GM20431 (cell line): ENCODE measurements around the gene FRMPD3.

Source experiments
- in situ Hi-C: fragments of 300-500 bp; cut with MseI, MboI; formaldehyde crosslinking; loops from one replicate; pipeline ENCODE4 v1.15.0; 2020; ENCODE audit warnings: low sequenced_read_pairs; ENCODE audit not compliant: unreplicated experiment

The FRMPD3 gene

GRCh38 chrX:107448998-107449835 is at the start of gene FRMPD3:
Gene FRMPD3 (plus strand): TSS chrX:107449652. CDS start chrX:107526589, 76,937 bp downstream.
- in situ Hi-C loops, result no loop called here

GRCh38 chrX:107420571-107420970 is 28.9 kb upstream of the FRMPD3 start:
- in situ Hi-C loops, result no loop called here

- in situ Hi-C loops, result no loop called here
Observed at GRCh38 chrX:107421337-107421861, 28.1 kb upstream of the FRMPD3 start.

GRCh38 chrX:107429090-107429489 is 20.4 kb upstream of the FRMPD3 start:
- in situ Hi-C loops, result no loop called here

GRCh38 chrX:107440187-107440586 is 9.3 kb upstream of the FRMPD3 start:
- in situ Hi-C loops, result no loop called here

GRCh38 chrX:107440692-107441091 is 8.8 kb upstream of the FRMPD3 start:
- in situ Hi-C loops, result no loop called here

GRCh38 chrX:107442914-107443527 is 6.4 kb upstream of the FRMPD3 start:
- in situ Hi-C loops, result no loop called here

GRCh38 chrX:107445146-107445545 is 4.3 kb upstream of the FRMPD3 start:
- in situ Hi-C loops, result no loop called here

- in situ Hi-C loops, result no loop called here
Observed at GRCh38 chrX:107445631-107446030, 3.8 kb upstream of the FRMPD3 start.

GRCh38 chrX:107447642-107448041 is 1.8 kb upstream of the FRMPD3 start:
- in situ Hi-C loops, result no loop called here

GRCh38 chrX:107448625-107448997 is 841 bp upstream of the FRMPD3 start:
- in situ Hi-C loops, result no loop called here

GRCh38 chrX:107450823-107451509 is 1.5 kb downstream of the FRMPD3 start:
- in situ Hi-C loops, result no loop called here

- in situ Hi-C loops, result no loop called here
Observed at GRCh38 chrX:107451731-107452130, 2.3 kb downstream of the FRMPD3 start.

- in situ Hi-C loops, result no loop called here
Observed at GRCh38 chrX:107452581-107452980, 3.1 kb downstream of the FRMPD3 start.

GRCh38 chrX:107454302-107454701 is 4.8 kb downstream of the FRMPD3 start:
- in situ Hi-C loops, result no loop called here

GRCh38 chrX:107457289-107457688 is 7.8 kb downstream of the FRMPD3 start:
- in situ Hi-C loops, result no loop called here

GRCh38 chrX:107465932-107466620 is 16.6 kb downstream of the FRMPD3 start:
- in situ Hi-C loops, result no loop called here

- in situ Hi-C loops, result no loop called here
Observed at GRCh38 chrX:107467271-107467670, 17.8 kb downstream of the FRMPD3 start.

- in situ Hi-C loops, result no loop called here
Observed at GRCh38 chrX:107470198-107470597, 20.7 kb downstream of the FRMPD3 start.

- in situ Hi-C loops, result no loop called here
Observed at GRCh38 chrX:107470971-107471370, 21.5 kb downstream of the FRMPD3 start.
